Neural cell (in vitro differentiated cells): ENCODE measurements around the gene EFCC1.

Experiments
- EP300 ChIP-seq: fragments of 450-650 bp; conservative IDR thresholded peaks from 2 replicates; pipeline ENCODE4 v1.6.1; 2014; ENCODE audit warnings: antibody characterized with exemption, mild to moderate bottlenecking, moderate library complexity; ENCODE audit not compliant: poor library complexity, severe bottlenecking
- EZH2 ChIP-seq: fragments of 200-600, 300-800 bp; shearing (Covaris generic), sonication (generic); IDR thresholded peaks from 2 replicates; pipeline ENCODE4 v1.6.1; 2014; ENCODE audit warnings: antibody characterized with exemption, low read length, borderline replicate concordance, mild to moderate bottlenecking; ENCODE audit not compliant: insufficient read depth, poor library complexity, severe bottlenecking
- MXI1 ChIP-seq: fragments of 450-650 bp; conservative IDR thresholded peaks from 2 replicates; pipeline ENCODE4 v1.6.1; 2014; ENCODE audit warnings: antibody characterized with exemption, mild to moderate bottlenecking; ENCODE audit not compliant: poor library complexity, severe bottlenecking
- POLR2AphosphoS5 ChIP-seq: IDR thresholded peaks from 2 replicates; pipeline ENCODE4 v1.6.1; 2012
- RAD21 ChIP-seq: fragments of 450-650 bp; conservative IDR thresholded peaks from 2 replicates; pipeline ENCODE4 v1.6.1; 2014; ENCODE audit warnings: antibody characterized with exemption, mild to moderate bottlenecking, moderate library complexity
- SMC3 ChIP-seq: fragments of 450-650 bp; conservative IDR thresholded peaks from 2 replicates; pipeline ENCODE4 v1.6.1; 2014; ENCODE audit warnings: antibody characterized with exemption, mild to moderate bottlenecking, moderate library complexity; ENCODE audit not compliant: poor library complexity
- TAF1 ChIP-seq: IDR thresholded peaks from 2 replicates; pipeline ENCODE4 v1.6.1; 2012; ENCODE audit warnings: low read depth
- TF ChIP-seq, protein P1 (sequence below): fragments of 450-650 bp; IDR thresholded peaks from 2 replicates; pipeline ENCODE4 v1.5.1; 2014; ENCODE audit warnings: antibody characterized with exemption, mild to moderate bottlenecking, moderate library complexity; ENCODE audit not compliant: poor library complexity, severe bottlenecking
- TF ChIP-seq, protein P2 (sequence below): IDR thresholded peaks from 2 replicates; pipeline ENCODE4 v1.6.1; 2012; ENCODE audit warnings: borderline replicate concordance

DNA sequence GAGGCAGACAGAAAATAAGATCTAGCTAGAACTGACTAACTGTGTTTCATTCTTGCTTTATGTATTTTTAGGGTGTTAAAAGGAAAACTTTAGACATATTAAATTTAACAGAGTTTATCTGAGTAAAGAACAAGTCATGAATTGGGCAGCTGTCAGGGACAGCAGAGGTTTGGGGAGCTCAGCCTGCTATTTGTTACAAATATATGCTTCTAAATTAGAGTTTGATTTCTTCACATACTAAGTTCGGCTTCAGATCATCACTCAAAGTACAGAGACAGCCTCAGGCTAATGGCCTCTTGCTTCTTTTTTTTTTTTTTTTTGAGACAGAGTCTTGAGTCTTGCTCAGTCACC is 21.9 kb downstream of the EFCC1 start:
- TF ChIP-seq, protein P1, sequence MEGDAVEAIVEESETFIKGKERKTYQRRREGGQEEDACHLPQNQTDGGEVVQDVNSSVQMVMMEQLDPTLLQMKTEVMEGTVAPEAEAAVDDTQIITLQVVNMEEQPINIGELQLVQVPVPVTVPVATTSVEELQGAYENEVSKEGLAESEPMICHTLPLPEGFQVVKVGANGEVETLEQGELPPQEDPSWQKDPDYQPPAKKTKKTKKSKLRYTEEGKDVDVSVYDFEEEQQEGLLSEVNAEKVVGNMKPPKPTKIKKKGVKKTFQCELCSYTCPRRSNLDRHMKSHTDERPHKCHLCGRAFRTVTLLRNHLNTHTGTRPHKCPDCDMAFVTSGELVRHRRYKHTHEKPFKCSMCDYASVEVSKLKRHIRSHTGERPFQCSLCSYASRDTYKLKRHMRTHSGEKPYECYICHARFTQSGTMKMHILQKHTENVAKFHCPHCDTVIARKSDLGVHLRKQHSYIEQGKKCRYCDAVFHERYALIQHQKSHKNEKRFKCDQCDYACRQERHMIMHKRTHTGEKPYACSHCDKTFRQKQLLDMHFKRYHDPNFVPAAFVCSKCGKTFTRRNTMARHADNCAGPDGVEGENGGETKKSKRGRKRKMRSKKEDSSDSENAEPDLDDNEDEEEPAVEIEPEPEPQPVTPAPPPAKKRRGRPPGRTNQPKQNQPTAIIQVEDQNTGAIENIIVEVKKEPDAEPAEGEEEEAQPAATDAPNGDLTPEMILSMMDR, result no peak
- TF ChIP-seq, protein P2, sequence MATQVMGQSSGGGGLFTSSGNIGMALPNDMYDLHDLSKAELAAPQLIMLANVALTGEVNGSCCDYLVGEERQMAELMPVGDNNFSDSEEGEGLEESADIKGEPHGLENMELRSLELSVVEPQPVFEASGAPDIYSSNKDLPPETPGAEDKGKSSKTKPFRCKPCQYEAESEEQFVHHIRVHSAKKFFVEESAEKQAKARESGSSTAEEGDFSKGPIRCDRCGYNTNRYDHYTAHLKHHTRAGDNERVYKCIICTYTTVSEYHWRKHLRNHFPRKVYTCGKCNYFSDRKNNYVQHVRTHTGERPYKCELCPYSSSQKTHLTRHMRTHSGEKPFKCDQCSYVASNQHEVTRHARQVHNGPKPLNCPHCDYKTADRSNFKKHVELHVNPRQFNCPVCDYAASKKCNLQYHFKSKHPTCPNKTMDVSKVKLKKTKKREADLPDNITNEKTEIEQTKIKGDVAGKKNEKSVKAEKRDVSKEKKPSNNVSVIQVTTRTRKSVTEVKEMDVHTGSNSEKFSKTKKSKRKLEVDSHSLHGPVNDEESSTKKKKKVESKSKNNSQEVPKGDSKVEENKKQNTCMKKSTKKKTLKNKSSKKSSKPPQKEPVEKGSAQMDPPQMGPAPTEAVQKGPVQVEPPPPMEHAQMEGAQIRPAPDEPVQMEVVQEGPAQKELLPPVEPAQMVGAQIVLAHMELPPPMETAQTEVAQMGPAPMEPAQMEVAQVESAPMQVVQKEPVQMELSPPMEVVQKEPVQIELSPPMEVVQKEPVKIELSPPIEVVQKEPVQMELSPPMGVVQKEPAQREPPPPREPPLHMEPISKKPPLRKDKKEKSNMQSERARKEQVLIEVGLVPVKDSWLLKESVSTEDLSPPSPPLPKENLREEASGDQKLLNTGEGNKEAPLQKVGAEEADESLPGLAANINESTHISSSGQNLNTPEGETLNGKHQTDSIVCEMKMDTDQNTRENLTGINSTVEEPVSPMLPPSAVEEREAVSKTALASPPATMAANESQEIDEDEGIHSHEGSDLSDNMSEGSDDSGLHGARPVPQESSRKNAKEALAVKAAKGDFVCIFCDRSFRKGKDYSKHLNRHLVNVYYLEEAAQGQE, result no peak
- TF ChIP-seq TAF1 (no peak), MXI1 (no peak), EZH2 (no peak), POLR2AphosphoS5 (no peak), EP300 (no peak), RAD21 (no peak), SMC3 (no peak)
